ENCODE results near the gene TPD52L2.

Gene TPD52L2

DNA sequence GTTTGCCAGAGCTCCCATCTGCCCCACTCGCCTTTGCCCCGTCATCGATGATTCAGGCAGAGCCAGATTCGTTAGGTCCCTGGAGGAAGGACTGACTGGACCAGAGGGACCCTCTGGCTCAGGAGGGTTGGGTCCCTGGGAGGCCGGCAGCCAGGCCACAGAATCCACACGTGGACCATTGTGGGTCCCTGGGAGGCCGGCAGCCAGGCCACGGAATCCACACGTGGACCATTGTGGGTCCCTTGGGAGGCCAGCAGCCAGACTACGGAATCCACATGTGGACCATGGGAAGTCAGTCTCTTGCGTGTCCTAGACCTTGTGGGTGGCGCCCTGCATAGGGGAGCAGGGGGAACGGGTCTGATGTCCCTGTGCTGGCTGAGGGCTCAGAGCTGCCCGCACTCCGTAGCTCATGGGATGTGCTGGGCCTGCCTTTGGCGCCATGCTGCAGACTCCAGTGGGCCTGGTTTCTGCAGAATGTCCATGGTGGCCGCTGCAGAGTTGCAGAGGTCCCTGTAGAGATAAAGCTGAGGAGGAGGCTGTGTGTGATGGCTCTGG is 67.6 kb downstream of the TPD52L2 start:
- no peak for DNase-seq (ENCODE audit: low read depth)

DNA sequence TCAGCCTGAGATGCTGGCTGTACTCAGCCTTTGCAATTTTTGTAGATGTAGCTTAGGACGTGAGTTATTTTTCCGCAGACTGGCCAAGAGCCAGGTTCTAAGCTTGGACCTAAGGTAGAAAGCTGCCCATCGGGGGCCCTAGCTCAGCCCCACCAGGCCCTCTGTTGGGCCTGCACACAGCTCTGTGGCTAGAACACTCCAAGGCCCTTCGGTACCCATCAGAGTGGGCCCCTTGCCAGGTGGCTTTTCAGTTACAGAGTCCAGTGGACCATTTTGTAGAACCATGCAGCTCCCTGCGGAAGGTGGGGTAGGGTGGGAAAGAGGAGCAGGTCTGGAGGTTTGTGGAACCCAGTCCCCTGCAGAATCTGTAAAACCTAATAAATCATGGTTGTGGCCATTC is 68.6 kb downstream of the TPD52L2 start:
- no peak for DNase-seq (ENCODE audit: low read depth)

DNA sequence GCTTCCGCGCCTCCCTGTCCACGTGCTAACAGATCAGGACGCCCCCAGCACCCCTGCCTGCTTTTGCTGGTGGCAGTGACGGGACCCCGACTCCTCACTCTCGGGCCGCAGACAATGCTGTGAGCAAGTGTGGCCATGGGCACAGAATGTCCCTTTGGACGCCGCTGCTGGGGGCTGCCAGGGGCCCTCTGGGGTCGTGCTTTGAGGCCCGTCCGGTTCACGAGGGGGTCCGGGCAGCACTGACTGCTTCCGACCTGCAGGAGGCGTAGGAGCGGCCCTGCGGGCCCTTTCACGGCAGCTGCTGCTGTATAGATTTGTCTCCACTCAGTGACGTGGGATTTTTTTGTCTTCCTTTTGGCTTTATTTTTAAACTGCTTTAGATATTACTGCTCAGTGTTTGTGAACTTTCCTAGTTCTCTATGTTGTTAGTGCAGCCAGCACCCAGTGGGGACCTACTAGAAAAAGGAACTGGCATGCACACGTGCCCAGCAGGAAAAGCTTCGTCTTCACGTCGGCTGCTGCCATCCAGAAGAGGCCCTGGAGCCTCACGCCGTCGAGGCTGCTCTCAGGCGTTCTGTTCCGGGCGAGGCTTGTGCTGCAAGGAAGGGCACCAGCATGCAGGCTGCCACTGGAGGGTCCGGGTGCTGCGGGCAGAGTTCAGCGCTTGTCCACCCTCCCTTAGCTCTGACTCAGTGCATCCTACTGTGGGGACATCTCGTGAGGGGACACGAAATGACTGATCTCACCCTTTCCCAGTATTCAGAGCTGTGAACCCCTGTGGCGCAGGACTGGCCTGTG is 69.4 kb downstream of the TPD52L2 start:
- no peak for DNase-seq (ENCODE audit: low read depth)

DNA sequence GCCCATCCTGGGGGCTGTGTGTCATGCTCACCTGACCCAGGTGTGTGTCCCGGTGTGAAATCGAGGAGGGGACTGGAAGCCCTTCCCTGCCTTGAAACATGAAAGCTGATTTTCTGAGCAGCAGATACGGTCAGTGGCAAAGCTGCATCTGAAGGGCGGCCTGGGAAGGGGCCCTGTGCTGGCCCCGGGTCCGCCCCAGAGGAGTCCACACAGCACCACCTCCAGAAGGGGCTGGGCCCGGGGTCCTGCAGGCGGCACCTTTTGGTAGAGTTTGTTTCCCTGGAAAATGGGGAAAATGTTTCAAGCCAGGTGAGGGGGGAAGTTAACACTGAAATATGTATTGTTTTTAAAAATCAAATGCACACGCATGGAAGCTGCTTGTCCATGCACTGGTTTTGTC is 70.4 kb downstream of the TPD52L2 start:
- DNase-seq (ENCODE audit: low read depth): no peak

DNA sequence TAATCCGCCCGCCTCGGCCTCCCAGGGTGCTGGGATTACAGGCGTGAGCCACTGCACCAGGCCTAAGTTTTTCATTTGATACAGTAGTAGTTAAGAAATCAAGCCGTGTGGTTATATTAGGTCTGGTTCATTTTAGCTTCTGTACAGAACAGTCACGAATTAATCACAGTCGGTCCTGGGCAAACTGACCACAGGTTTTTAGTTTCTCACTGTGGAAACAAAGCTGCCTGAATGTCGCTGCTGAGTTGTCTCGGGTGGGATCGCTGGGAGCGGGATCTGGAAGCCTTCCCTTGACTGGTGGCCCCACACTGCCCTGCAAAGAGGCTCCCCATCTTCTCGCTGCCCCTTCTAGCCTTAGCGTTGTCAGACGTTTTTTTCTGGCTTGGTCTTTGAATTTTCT is 72.5 kb downstream of the TPD52L2 start:
- DNase-seq (ENCODE audit: low read depth): no peak

DNA sequence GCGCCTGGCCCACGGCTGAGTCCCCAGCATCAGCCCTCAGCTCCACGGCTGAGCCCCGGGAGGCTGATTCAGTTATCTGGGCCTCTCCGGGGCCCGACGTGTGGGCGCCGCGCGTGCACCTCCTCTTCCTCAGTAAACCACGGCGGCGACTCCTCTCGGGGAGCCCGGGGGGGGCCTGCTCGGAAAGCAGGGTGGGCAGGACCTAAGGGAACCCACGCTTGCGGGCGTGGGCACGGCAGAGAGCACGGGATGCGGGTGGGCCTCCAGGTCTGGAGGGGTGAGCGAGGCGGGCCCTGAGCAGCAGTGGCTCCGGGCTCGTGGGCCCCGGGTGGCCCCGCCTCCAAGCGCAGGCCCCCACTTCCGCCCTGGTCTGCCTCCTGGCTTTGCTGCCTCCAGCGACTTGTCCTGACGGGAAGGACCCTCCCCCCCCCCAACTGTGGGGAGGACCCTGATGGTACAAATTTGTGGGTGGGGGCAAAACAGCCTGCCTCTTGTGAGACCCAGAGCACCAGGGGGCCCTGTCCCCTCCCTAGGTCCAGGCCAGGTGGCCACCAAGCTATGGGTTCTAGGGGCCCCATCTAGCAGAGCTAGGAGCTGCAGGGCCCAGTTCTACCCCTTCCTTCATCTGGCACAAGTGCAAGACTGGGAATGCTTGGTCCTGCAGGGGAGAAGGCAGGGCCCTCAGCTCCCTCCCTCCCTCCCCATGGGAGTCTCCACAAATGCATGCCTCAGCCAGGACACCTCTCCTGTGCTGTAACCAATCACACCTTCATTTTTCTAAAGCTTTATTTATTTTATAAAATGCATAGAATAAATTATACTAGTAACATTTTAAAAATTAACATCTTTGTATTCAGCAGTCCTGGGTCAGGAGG is 74.2 kb downstream of the TPD52L2 start:
- no peak for DNase-seq (ENCODE audit: low read depth)

DNA sequence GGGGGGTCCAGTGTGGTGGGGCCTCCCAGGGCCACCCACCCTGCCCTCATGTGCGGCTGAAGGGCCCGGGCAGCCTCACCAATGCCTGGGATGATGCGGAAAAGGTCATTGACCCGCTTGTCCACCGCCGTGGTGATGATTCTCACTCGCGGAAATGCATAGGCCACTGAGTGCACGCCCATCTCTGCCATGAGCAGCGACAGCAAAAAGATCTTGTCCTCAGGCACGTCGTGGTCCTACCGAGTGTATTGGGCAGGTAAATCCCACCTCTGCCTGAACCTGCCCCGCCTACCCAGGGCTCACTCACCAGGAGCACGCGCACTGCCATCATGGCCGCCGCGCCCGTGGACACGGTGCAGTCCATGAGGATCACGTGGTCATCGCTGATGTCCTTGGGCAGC is 75.0 kb downstream of the TPD52L2 start:
- DNase-seq (ENCODE audit: low read depth): no peak

DNA sequence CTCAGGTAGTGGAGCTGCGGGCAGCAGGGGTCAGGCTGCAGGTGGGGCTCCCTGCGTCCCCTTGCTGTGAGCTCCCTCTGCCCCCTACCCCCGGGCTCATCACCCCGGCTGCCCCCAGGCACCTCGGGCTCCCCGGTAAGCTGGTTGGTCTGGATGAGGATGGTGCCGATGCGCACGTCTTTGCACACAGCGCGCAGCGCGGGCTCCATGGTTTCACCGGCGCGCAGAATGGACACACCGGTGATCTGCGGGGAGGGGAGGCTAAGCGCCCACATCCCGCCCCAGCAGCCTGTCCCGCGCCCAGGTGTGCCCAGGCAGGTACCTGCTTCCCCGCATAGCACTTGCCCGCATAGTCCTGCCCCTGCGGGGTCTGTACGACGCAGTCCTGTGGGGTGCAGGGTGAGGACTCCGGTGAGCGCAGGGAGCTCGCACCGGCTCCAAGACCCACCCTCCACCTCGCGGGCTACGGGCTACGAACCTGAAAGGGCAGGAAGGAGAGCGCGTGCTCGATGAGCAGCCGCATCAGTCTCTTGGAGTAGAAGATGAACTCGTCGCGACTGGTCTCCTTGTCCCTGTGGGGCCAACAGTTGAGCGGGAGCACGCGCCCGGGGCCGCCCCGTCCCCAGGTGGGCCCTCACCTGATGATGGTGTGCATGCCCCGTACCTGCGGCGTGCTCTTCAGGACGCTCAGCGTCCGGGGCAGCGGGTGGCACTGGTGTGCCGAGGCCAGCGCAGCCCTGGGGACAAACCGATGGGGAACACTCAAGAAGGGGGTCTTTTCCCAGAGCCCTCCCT is 75.6 kb downstream of the TPD52L2 start:
- no peak for DNase-seq (ENCODE audit: low read depth)

Data from stimulated activated CD8-positive, alpha-beta memory T cell treated with anti-CD3 and anti-CD28 coated beads, Interleukin-15, amount 100 ng/mL, for 1 hour (primary cell).